NCI-H510A (cell line): ENCODE data around the gene S100A16.
"Not testable (repeated sequence)": the region's sequence is repeated elsewhere in the genome, so short reads cannot be mapped to it uniquely, and the experiment has no call there.

Source experiments
- DNase-seq: peaks from one replicate; lab custom pipeline; 2025; lab: John Stamatoyannopoulos, UW

The S100A16 gene

GRCh38 chr1:153562021-153562420, 50.9 kb downstream of the S100A16 start:
- not testable (repeated sequence) for DNase-seq

DNA sequence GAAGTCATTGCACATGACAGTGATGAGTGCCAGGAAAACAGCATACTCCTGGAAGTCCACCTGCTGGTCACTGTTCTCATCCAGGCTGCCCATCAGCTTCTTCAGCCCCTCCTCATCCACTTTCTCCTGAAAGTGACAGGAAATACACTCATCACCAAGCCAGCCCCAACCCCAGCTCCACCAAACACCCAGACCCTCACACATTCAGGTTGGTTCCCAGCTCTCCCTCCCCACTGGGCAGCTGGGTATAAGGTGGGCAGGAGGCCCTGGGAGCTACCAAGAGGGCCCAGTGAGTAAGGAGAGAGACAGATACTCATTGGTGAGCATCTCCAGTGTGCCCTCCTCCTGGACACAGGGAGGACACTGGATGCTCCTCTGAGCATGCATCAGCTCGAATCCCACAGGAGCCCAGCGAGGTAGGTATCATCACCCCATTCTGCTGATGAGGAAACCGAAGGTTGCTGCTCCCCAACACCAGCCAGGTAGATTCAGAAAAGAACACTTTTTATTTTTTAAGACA, 51.4 kb downstream of the S100A16 start:
- DNase-seq, result no peak

DNA sequence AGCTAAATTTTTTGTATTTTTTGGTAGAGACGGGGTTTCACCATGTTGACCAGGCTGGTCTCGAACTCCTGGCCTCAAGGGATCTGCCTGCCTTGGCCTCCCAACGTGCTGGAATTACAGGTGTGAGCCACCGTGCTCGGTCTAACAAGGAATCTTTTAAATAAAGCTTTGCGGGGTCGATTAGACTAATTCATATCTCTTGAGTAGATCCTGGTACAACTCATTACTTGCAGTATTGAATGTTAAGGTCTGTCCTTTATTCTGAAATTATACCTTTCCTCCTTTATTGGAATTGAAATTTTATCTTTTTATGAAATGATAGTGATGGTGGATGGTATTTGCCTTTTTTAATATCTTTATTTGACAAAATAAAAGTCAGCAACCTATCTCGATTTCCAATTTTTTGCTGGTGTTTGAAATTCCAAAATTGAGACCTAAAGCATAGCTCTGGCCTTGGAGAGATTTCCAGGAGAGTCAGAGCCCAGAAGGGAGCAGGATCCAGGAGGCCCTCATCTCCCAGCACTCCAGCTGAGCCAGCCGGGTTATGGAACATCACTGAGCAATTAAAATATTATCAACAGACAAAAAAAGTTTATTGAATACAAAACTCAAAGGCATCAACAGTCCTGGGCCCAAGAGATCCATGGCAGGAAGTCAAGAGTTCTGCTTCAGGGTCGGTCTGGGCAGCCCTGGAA, 52.0 kb downstream of the S100A16 start:
- no peak for DNase-seq

DNA sequence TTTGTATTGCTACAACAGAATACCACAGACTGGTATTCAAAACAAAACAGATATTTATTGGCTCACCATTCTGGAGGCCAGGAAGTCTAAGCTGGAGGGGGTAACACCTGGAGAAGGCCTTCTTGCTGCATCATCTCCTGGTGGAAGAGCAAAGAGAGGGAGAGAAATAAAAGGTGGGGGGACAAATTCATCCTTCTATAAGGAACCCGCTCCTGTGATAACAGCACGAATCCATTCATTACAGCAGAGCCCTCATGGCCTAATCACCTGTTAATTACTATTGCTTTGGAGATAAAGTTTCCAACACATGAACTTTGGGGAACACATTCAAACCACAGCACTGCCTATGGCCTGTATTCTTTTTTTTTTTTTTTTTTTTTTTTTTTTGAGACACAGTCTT, 52.7 kb downstream of the S100A16 start:
- DNase-seq, result no peak

DNA sequence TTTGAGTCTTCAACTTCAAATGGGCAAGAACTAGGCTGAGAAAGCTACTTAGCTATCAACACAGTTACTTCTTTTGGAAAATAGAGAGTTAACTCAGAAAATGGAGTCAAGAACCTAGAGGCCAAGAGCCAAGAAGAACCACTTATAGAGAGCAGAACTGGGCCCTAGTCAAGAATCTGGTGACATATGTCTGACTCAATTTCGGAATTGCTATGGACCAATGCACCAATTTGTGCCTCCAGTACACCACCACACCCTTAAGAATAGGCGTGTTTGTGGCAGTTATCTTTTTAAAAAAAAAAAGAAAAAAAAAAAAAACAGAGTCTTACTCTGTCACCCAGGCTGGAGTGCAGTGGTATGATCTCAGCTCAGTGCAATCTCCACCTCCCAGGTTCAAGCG, 55.1 kb downstream of the S100A16 start:
- no peak for DNase-seq
